Esophagus muscularis mucosa (tissue), 3 donors: Measurements from ENCODE around the gene MLC1.

ENCODE experiments used
- CTCF ChIP-seq, 3 experiments: fragments of 200-600 bp in 2 of 3; fragments of 450-650 bp in 1 of 3; sonication (generic) in 2 of 3; IDR thresholded peaks; one replicate each; pipeline ENCODE4 v1.5.1; 2017 to 2019; ENCODE audit warnings: antibody characterized with exemption in 3 of 3, mild to moderate bottlenecking in 2 of 3, moderate library complexity in 1 of 3
- POLR2A ChIP-seq: fragments of 450-650 bp; IDR thresholded peaks from one replicate; pipeline ENCODE4 v1.6.1; 2017; ENCODE audit warnings: antibody characterized with exemption, moderate library complexity, mild to moderate bottlenecking, low read depth

GRCh38 chr22:50082961-50083461 is 2.2 kb downstream of the MLC1 start:
- TF ChIP-seq CTCF (IDR thresholded peaks at IDR 0.05) (no peak), POLR2A (no peak)
